HEK293 (cell line): ENCODE results near the gene SLC6A9.

Experiments
- CTCF ChIA-PET: fragments of 350-600 bp; formaldehyde crosslinking; extraction: SDS; loops from one replicate; lab custom pipeline; 2021; ENCODE audit warnings: antibody characterized with exemption; lab: Yijun Ruan, JAX
- POLR2A ChIA-PET: fragments of 300-600 bp; formaldehyde crosslinking; extraction: SDS; loops from one replicate; lab custom pipeline; 2020; ENCODE audit warnings: antibody characterized with exemption, inconsistent platforms; lab: Yijun Ruan, JAX
- H3K27ac ChIP-seq: fragments of 200-500 bp; sonication (Bioruptor generic); 2 replicates; pipeline ENCODE4 v1.5.1; 2014; ENCODE audit warnings: low read depth, low read length, control low read depth, inconsistent platforms; ENCODE audit errors: extremely low read depth
- H3K36me3 ChIP-seq, 2 experiments: fragments of 200-500 bp in 1 of 2; sonication (Bioruptor generic) in 1 of 2; 1 replicate in 1 of 2; 2 replicates in 1 of 2; pipeline ENCODE4 v1.5.1; 2014 to 2017; ENCODE audit warnings: inconsistent platforms in 2 of 2, low read length in 2 of 2; ENCODE audit not compliant: control insufficient read depth in 2 of 2, insufficient read depth in 1 of 2
- H3K4me1 ChIP-seq: fragments of 200-500 bp; sonication (Bioruptor generic); 2 replicates; pipeline ENCODE4 v1.5.1; 2014; ENCODE audit warnings: mild to moderate bottlenecking, low read length, inconsistent platforms; ENCODE audit not compliant: control insufficient read depth, insufficient read depth
- H3K4me3 ChIP-seq: 2 replicates; pipeline ENCODE4 v1.5.1; 2011; ENCODE audit warnings: low read depth, mild to moderate bottlenecking, control low read depth, low read length, moderate library complexity
- H3K9me3 ChIP-seq: fragments of 200-500 bp; sonication (Bioruptor generic); 2 replicates; pipeline ENCODE4 v1.5.1; 2014; ENCODE audit warnings: low read depth, low read length, inconsistent platforms; ENCODE audit not compliant: control insufficient read depth, insufficient read depth
- HOXC10 ChIP-seq: sonication (generic); formaldehyde crosslinking; IDR thresholded peaks from 2 replicates; pipeline ENCODE4 v1.8.1; 2023; ENCODE audit warnings: mild to moderate bottlenecking, missing genetic modification reagents
- HOXD13 ChIP-seq: sonication (generic); formaldehyde crosslinking; IDR thresholded peaks from 2 replicates; pipeline ENCODE4 v1.8.0; 2022; ENCODE audit warnings: missing genetic modification reagents, borderline replicate concordance
- INSM2 ChIP-seq: fragments of 450-650 bp; formaldehyde crosslinking; IDR thresholded peaks from 2 replicates; pipeline ENCODE4 v1.5.1; 2016; ENCODE audit warnings: missing biosample characterization, missing genetic modification characterization
- SETDB1 ChIP-seq: IDR thresholded peaks from one replicate; pipeline ENCODE4 v1.6.1; 2017; ENCODE audit warnings: mild to moderate bottlenecking, low read length, moderate library complexity, mixed read lengths; ENCODE audit not compliant: insufficient read length
- SP2 ChIP-seq: fragments of 450-650 bp; formaldehyde crosslinking; IDR thresholded peaks from 2 replicates; pipeline ENCODE4 v1.5.1; 2016; ENCODE audit warnings: missing biosample characterization, missing genetic modification characterization
- YY2 ChIP-seq: fragments of 450-650 bp; formaldehyde crosslinking; IDR thresholded peaks from 2 replicates; pipeline ENCODE4 v1.5.1; 2016; ENCODE audit warnings: missing biosample characterization, missing genetic modification characterization
- ZBTB10 ChIP-seq: fragments of 450-650 bp; formaldehyde crosslinking; IDR thresholded peaks from 2 replicates; pipeline ENCODE4 v1.5.1; 2016; ENCODE audit warnings: missing biosample characterization, missing genetic modification characterization
- ZNF133 ChIP-seq: fragments of 450-650 bp; formaldehyde crosslinking; IDR thresholded peaks from 2 replicates; pipeline ENCODE4 v1.5.1; 2016; ENCODE audit warnings: missing biosample characterization, missing genetic modification characterization
- ZNF138 ChIP-seq: fragments of 450-650 bp; formaldehyde crosslinking; IDR thresholded peaks from 2 replicates; pipeline ENCODE4 v1.5.1; 2016; ENCODE audit warnings: missing biosample characterization, missing genetic modification characterization, borderline replicate concordance
- ZNF155 ChIP-seq: fragments of 450-650 bp; formaldehyde crosslinking; IDR thresholded peaks from 2 replicates; pipeline ENCODE4 v1.5.1; 2016; ENCODE audit warnings: missing biosample characterization, missing genetic modification characterization
- ZNF175 ChIP-seq: fragments of 450-650 bp; formaldehyde crosslinking; IDR thresholded peaks from 2 replicates; pipeline ENCODE4 v1.5.1; 2016; ENCODE audit warnings: missing biosample characterization, missing genetic modification characterization
- ZNF221 ChIP-seq: fragments of 450-650 bp; formaldehyde crosslinking; IDR thresholded peaks from 2 replicates; pipeline ENCODE4 v1.5.1; 2017; ENCODE audit warnings: missing biosample characterization, missing genetic modification characterization, borderline replicate concordance
- ZNF311 ChIP-seq: fragments of 450-650 bp; formaldehyde crosslinking; IDR thresholded peaks from 2 replicates; pipeline ENCODE4 v1.5.1; 2017; ENCODE audit warnings: missing biosample characterization, missing genetic modification characterization, borderline replicate concordance
- ZNF341 ChIP-seq: fragments of 450-650 bp; formaldehyde crosslinking; IDR thresholded peaks from 2 replicates; pipeline ENCODE4; 2016; ENCODE audit warnings: low read depth, missing biosample characterization, missing genetic modification characterization
- ZNF37A ChIP-seq: fragments of 450-650 bp; IDR thresholded peaks from 2 replicates; pipeline ENCODE4 v1.5.1; 2018; ENCODE audit warnings: missing biosample characterization, missing genetic modification characterization
- ZNF394 ChIP-seq: fragments of 450-650 bp; formaldehyde crosslinking; IDR thresholded peaks from 2 replicates; pipeline ENCODE4 v1.5.1; 2016; ENCODE audit warnings: missing biosample characterization, missing genetic modification characterization, mild to moderate bottlenecking, moderate library complexity, borderline replicate concordance
- ZNF416 ChIP-seq: fragments of 450-650 bp; formaldehyde crosslinking; IDR thresholded peaks from 2 replicates; pipeline ENCODE4 v1.5.1; 2016; ENCODE audit warnings: missing biosample characterization, missing genetic modification characterization
- ZNF423 ChIP-seq: fragments of 450-650 bp; formaldehyde crosslinking; IDR thresholded peaks from 2 replicates; pipeline ENCODE4 v1.5.1; 2016; ENCODE audit warnings: missing biosample characterization, missing genetic modification characterization
- ZNF48 ChIP-seq: fragments of 450-650 bp; formaldehyde crosslinking; IDR thresholded peaks from 2 replicates; pipeline ENCODE4 v1.5.1; 2016; ENCODE audit warnings: missing biosample characterization, missing genetic modification characterization
- ZNF529 ChIP-seq: fragments of 450-650 bp; formaldehyde crosslinking; IDR thresholded peaks from 2 replicates; pipeline ENCODE4 v1.5.1; 2017; ENCODE audit warnings: missing genetic modification characterization, missing biosample characterization; ENCODE audit not compliant: insufficient replicate concordance
- ZNF558 ChIP-seq: fragments of 450-650 bp; formaldehyde crosslinking; IDR thresholded peaks from 2 replicates; pipeline ENCODE4 v1.5.1; 2016; ENCODE audit warnings: missing biosample characterization, missing genetic modification characterization
- ZNF610 ChIP-seq: fragments of 450-650 bp; formaldehyde crosslinking; IDR thresholded peaks from 2 replicates; pipeline ENCODE4 v1.5.1; 2016; ENCODE audit warnings: missing biosample characterization, missing genetic modification characterization, borderline replicate concordance
- ZNF623 ChIP-seq: fragments of 450-650 bp; formaldehyde crosslinking; IDR thresholded peaks from 2 replicates; pipeline ENCODE4 v1.5.1; 2016; ENCODE audit warnings: missing biosample characterization, missing genetic modification characterization
- ZNF624 ChIP-seq: fragments of 450-650 bp; formaldehyde crosslinking; IDR thresholded peaks from 2 replicates; pipeline ENCODE4 v1.5.1; 2017; ENCODE audit warnings: missing biosample characterization, missing genetic modification characterization
- ZNF658 ChIP-seq: fragments of 450-650 bp; formaldehyde crosslinking; IDR thresholded peaks from 2 replicates; pipeline ENCODE4; 2016; ENCODE audit warnings: missing biosample characterization, missing genetic modification characterization
- ZNF747 ChIP-seq: fragments of 450-650 bp; formaldehyde crosslinking; IDR thresholded peaks from 2 replicates; pipeline ENCODE4 v1.5.1; 2016; ENCODE audit warnings: missing biosample characterization, missing genetic modification characterization
- TF ChIP-seq, protein P1 (sequence below): fragments of 450-650 bp; formaldehyde crosslinking; IDR thresholded peaks from 2 replicates; pipeline ENCODE4 v1.5.1; 2016; ENCODE audit warnings: missing biosample characterization, missing genetic modification characterization
- TF ChIP-seq, protein P2 (sequence below): fragments of 450-650 bp; formaldehyde crosslinking; IDR thresholded peaks from 2 replicates; pipeline ENCODE4 v1.5.1; 2016; ENCODE audit warnings: missing biosample characterization, missing genetic modification characterization
- TF ChIP-seq, protein P3 (sequence below): fragments of 450-650 bp; formaldehyde crosslinking; optimal IDR thresholded peaks from 2 replicates; pipeline ENCODE3; 2016; ENCODE audit warnings: missing biosample characterization, mild to moderate bottlenecking, missing genetic modification characterization

The SLC6A9 gene

GRCh38 chr1:44050261-44050660, 19.0 kb upstream of the SLC6A9 start:
- TF ChIP-seq, protein P1, sequence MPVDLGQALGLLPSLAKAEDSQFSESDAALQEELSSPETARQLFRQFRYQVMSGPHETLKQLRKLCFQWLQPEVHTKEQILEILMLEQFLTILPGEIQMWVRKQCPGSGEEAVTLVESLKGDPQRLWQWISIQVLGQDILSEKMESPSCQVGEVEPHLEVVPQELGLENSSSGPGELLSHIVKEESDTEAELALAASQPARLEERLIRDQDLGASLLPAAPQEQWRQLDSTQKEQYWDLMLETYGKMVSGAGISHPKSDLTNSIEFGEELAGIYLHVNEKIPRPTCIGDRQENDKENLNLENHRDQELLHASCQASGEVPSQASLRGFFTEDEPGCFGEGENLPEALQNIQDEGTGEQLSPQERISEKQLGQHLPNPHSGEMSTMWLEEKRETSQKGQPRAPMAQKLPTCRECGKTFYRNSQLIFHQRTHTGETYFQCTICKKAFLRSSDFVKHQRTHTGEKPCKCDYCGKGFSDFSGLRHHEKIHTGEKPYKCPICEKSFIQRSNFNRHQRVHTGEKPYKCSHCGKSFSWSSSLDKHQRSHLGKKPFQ (tag by site-specific recombination): no peak
- TF ChIP-seq HOXD13 (CRISPR knock-in tag) (no peak), ZNF423 (no peak), INSM2 (tag by site-specific recombination) (no peak), ZNF658 (tag by site-specific recombination) (no peak), SETDB1 (no peak), ZNF624 (tag by site-specific recombination) (no peak), ZBTB10 (tag by site-specific recombination) (no peak), ZNF341 (tag by site-specific recombination) (no peak), ZNF175 (no peak), ZNF138 (no peak), ZNF416 (no peak)
- TF ChIP-seq, all 188 proteins: peak for 0
- CTCF ChIA-PET: interaction anchor here (1.0 to 7.9 kb wide), 5 partner anchors 14 to 285 kb away, joined by 3 to 160 read pairs (median 66); no protein-coding TSS in a partner anchor
- POLR2A ChIA-PET: no interaction called here
- Histone ChIP-seq H3K9me3 (no peaks in the 10 kb centered on the region), H3K27ac (no peak overlapping the region), H3K4me3 (no peak overlapping the region), H3K36me3 (no peaks in the 10 kb centered on the region), H3K4me1 (no peaks in the 10 kb centered on the region)

DNA sequence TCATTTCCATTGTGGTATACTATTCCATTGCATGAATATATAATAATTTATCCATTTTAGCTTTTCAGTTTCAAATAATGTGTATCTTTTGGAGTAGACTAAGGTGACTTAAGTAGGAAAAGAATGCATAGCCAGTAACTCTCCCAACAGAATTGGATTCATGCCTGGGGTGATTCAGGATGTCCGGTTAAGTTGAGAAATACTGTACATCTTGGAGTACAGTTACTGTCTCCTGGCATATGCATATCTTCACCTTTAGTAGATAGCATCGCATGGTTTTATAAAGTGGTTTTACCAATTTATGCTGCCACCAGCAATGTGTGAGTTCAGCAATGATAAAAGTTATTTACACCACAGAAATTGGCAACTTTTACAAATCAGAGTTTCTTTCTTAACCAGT, 18.6 kb upstream of the SLC6A9 start:
- Histone ChIP-seq H3K4me3 (no peak overlapping the region), H3K27ac (no peak overlapping the region), H3K36me3 (no peaks in the 10 kb centered on the region), H3K9me3 (no peaks in the 10 kb centered on the region), H3K4me1 (no peaks in the 10 kb centered on the region)
- ChIA-PET CTCF (interaction anchor here (0.6 to 7.9 kb wide), 8 partner anchors 14 to 382 kb away, joined by 3 to 160 read pairs (median 29); partner anchors contain the start of gene CCDC24), POLR2A (no interaction called here)
- TF ChIP-seq ZNF623 (no peak), ZNF37A (no peak), ZNF558 (tag by site-specific recombination) (no peak), ZNF394 (tag by site-specific recombination) (no peak), ZNF610 (no peak), HOXC10 (no peak), ZNF221 (tag by site-specific recombination) (no peak), ZNF48 (no peak), ZNF529 (tag by site-specific recombination) (no peak), ZNF155 (tag by site-specific recombination) (no peak), YY2 (tag by site-specific recombination) (no peak), SP2 (tag by site-specific recombination) (no peak), ZNF133 (tag by site-specific recombination) (no peak), SETDB1 (no peak), ZNF311 (no peak), ZNF747 (tag by site-specific recombination) (no peak)
- TF ChIP-seq, protein P2, sequence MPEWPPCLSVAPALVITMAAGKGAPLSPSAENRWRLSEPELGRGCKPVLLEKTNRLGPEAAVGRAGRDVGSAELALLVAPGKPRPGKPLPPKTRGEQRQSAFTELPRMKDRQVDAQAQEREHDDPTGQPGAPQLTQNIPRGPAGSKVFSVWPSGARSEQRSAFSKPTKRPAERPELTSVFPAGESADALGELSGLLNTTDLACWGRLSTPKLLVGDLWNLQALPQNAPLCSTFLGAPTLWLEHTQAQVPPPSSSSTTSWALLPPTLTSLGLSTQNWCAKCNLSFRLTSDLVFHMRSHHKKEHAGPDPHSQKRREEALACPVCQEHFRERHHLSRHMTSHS (tag by site-specific recombination): no peak
- TF ChIP-seq, protein P3, sequence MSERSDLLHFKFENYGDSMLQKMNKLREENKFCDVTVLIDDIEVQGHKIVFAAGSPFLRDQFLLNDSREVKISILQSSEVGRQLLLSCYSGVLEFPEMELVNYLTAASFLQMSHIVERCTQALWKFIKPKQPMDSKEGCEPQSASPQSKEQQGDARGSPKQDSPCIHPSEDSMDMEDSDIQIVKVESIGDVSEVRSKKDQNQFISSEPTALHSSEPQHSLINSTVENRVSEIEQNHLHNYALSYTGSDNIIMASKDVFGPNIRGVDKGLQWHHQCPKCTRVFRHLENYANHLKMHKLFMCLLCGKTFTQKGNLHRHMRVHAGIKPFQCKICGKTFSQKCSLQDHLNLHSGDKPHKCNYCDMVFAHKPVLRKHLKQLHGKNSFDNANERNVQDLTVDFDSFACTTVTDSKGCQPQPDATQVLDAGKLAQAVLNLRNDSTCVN (tag by site-specific recombination): no peak
